IPS DF 19.7 (cell line): ENCODE results near the gene TBC1D10B.
"Not testable (repeated sequence)": the region's sequence is repeated elsewhere in the genome, so short reads cannot be mapped to it uniquely, and the experiment has no call there.

Source experiments
- DNase-seq: peaks from one replicate; pipeline ENCODE4 v3.0.0-alpha.2; 2013; ENCODE audit warnings: low read depth, low spot score

Gene TBC1D10B

DNA sequence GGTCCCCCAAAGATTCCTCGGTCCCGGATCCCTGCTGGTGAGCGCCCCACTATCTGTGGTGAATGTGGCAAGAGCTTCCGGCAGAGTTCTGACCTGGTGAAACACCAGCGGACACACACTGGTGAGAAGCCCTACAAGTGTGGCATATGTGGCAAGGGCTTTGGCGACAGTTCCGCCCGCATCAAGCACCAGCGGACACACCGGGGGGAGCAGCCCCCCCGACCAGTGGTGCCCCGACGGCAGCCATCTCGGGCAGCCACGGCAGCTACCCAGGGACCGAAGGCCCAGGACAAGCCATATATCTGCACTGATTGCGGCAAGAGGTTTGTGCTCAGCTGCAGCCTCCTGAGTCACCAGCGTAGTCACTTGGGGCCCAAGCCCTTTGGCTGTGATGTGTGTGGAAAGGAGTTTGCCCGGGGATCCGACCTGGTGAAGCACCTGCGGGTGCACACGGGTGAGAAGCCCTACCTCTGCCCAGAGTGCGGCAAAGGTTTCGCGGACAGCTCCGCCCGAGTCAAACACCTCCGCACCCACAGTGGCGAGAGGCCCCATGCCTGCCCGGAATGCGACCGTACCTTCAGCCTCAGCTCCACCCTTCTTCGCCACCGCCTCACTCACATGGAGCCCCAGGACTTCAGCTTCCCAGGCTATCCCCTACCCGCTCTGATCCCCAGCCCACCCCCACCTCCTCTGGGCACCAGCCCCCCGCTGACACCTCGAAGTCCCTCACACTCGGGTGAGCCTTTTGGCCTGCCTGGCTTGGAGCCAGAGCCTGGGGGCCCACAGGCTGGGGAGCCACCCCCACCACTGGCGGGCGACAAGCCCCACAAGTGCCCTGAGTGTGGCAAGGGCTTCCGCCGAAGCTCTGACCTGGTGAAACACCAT lies 27.7 kb upstream of the TBC1D10B start:
- no peak for DNase-seq

DNA sequence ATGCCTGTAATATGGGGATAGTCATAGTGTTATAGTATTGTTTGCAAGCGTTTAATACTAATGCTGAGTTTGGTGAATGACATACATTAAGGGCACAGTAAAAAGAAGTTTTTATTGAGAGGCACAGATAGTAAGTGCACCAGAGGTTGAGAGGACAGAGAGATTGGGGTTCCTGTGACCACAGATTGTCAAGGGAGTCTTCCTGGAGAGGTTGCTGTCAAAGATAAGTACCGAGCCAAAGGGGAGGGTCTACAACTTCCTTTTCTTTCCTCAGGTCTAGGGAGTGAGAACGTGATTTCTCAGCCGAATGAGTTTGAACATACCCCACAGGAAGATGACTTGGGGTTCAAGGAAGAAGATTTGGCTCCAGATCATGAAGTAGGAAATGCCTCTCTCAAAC lies 26.8 kb upstream of the TBC1D10B start:
- no peak for DNase-seq

DNA sequence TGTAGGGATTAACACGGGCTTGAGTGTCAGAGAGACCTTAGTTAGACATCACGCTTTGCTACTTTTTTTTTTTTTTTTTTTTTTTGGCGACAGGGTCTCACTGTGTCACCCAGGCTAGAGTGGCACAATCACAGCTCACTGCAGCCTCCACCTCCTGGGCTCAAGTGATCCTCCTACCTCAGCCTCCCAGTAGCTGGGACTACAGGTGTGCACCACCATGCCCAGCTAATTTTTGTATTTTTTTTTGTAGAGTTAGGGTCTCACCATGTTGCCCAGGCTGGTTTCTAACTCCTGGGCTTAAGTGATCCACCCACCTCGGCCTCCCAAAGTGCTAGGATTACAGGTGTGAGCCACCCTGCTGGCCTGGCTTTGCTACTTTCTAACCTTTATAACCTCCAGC lies 26.3 kb upstream of the TBC1D10B start:
- not testable (repeated sequence) for DNase-seq

- no peak for DNase-seq
These were observed 25.8 kb upstream of the TBC1D10B start for GRCh38 chr16:30395992-30396585.

GRCh38 chr16:30395155-30395991 lies 25.1 kb upstream of the TBC1D10B start, which contains the start of gene ZNF48:
ZNF48 (plus strand) TSS chr16:30395420; CDS start chr16:30395795, 375 bp downstream.
- DNase-seq: peak; percentile 77

- no peak for DNase-seq
These were observed 24.4 kb upstream of the TBC1D10B start for GRCh38 chr16:30394592-30395154.

DNA sequence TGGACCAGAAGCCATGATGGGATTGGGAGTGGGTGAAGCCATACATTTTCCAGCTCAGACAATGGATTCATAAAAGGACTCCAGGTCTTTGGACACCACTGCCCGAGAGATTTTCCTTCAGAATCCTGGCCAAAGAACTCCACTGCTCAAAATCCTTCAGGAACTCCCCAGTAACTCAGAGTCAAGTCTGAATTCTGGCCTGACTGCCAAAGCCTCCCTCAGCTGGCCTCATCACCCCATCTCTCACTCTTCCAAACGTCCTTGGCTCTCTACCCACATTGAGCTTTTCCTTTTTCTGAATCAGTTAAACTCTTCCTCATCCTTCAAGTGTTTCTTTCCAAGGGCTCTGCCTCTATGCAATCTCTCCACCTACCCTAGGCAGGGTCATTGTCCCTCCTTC lies 13.2 kb upstream of the TBC1D10B start:
- no peak for DNase-seq

DNA sequence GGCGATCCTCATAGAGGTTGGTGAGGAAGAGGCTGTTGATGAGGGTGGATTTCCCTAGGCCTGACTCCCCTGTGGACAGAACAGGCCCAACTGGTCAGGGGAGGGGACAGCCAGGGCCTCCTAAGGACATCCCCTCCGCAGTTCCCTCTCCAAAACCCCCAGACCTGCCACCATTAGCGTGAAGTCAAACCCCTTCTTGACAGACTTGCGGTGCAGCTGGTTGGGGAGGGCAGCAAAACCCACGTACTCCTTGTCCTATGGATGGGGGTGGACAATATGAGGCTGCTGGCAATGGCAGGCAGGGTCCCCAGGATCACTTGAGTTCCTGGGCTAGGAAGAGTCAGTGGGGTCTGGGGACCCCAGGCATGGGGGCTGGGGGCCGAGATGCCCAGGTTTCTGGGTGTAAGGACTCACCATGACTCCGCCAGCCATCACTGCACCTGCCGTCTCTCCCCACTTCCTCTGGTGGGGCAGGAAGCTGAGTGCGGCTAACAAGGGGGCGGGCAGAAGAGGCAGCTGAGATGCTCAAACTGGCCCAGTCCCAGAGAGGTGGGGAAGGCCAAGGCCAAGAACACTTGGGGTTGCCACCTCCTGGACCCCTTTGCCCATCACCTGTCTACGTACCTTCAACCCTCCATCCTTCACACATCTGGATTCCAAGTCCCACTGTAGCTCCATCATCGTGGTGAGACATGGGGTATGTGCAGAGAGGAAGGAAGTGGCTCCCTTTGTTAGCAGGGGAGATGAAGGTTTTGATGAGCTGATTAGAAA lies 12.0 kb upstream of the TBC1D10B start, which contains the start of gene SEPTIN1:
Gene SEPTIN1, minus strand, starts transcription at position 451 of the 771 bp plus-strand sequence. Its CDS starts 19 bp downstream, at position 432.
- no peak for DNase-seq

DNA sequence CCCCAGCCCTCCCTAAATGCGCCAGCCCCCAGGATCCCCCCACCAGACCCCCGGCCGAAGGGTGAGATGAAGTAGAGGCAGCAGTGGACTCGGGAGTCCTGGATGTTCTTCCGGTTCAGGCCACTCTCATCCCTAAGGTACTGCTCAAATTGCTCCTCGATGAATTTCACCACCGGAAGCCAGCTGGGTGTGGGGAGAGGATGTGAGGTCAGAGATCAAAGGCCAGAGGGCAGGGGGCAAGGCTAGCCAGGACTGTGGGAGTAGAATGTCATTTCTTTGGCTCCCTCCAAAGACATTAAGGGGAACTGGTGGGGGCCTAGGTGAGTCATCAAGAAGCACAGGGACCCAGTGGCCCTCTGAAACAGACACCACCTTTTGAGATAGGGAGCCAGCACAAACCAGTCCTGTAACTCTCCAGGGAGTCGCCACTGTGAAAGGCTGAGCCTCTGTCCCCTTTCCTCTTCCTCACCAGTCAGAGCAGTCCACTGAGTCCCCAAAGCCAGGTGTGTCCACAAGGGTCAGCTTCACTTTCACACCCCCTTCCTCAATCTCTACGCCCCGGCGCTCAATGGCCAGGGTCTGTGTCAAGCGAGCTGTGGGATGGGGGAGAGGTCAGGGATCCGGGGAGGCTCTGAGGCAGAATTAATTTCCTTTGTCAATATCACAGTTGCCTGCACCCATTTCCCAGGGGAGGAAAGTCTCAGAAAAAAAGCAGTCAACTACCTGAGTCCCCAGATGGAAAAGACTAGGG lies 11.2 kb upstream of the TBC1D10B start:
- DNase-seq: no peak

- DNase-seq: no peak
These were observed 10.5 kb upstream of the TBC1D10B start for GRCh38 chr16:30380803-30381208.

- DNase-seq: no peak
These were observed 9.9 kb upstream of the TBC1D10B start for GRCh38 chr16:30380072-30380802.

DNA sequence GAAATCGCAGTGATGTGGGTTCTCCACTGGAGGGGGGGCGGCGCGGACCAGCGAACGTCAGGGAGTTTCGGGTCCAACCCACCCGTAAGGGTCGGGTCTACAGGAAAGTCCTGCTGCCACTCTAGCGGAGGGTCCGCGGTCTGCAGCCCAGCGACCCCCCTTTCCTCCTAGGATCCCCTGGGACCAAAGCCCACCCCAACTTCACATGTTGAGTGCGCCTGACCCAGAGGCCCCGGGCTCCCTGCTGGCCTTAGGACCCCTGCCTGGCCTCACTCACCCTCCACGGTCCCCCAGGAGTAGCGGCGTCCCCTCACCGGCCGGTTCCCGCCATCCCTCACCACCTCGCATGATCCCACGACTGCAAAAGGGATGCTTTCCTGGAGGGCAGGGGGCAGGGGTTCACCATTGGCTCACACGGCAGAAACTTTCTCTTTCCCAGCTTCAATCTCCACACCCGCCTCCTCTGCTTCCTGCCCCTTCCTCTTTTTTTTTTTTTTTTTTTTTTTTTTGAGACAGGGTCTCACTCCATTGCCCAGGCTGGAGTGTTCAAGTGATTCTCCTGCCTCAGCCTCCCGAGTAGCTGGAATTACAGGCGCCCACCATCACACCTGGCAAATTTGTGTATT lies 9.0 kb upstream of the TBC1D10B start:
- DNase-seq: no peak

DNA sequence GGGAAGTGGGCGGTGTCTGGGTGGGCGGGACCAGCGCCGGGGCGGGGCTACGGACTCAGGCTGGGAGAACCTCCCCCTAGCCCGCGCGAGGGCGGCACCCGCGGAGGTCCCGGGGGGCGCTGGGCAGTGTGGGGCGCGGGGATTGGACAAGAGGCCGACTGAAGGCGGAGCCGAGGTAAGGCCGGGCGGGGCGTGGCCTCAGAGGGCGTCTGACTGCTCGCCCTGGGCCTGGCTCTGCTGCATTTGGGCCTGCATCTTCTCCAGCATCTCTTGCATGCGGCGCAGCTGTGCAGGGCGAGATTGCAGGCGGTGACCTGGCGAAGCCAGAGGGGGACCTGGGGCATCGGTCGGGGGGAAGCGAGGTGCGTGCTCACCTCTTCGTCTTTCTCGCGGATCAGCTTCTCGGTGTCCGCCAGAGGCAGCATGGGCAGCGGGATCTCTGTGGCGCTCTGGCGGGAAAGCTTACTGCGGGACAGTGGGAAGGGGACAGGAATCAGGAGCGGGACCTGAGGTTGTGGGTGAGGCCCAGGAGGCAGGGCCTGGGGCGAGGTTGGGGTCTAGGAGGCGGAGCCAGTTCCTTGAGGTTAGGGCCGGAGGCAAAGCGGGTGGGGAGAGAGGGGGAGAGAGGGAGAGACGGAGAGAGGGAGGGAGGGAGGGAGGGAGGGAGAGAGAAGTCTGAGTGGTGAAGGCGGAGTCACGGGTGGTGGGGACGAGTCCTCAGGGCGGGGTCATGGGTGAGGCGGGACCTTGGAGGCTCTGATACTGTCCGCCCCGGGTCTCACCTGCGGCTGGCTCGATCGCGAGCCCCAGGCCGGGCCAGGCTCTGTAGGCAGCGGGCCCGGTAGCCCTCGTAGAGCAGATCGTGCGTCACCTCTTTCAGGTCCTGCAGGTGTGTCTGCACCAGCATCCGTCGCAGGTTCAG lies 8.2 kb upstream of the TBC1D10B start:
- peak; percentile 76 for DNase-seq

DNA sequence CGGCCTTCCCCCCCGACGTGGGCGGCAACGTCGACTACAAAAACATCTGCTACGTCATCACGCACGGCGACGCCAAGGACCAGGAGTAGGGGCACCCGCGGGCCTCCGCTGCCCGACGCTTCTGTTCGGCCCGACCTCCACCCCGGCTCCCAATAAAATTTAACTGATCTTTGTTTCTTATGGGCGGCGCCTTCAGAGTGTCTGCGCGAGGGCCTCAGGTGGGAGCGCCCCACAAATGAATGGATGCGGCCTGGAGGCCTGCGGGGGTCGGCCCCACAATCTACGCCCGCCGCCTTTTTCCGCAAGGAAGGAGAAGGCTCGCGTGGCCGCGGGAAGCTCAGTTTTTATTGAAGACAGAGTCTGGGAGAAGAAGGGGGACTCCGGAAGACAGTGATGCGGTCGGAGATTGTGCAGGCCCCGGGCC lies 7.5 kb upstream of the TBC1D10B start:
- peak; percentile 84 for DNase-seq

DNA sequence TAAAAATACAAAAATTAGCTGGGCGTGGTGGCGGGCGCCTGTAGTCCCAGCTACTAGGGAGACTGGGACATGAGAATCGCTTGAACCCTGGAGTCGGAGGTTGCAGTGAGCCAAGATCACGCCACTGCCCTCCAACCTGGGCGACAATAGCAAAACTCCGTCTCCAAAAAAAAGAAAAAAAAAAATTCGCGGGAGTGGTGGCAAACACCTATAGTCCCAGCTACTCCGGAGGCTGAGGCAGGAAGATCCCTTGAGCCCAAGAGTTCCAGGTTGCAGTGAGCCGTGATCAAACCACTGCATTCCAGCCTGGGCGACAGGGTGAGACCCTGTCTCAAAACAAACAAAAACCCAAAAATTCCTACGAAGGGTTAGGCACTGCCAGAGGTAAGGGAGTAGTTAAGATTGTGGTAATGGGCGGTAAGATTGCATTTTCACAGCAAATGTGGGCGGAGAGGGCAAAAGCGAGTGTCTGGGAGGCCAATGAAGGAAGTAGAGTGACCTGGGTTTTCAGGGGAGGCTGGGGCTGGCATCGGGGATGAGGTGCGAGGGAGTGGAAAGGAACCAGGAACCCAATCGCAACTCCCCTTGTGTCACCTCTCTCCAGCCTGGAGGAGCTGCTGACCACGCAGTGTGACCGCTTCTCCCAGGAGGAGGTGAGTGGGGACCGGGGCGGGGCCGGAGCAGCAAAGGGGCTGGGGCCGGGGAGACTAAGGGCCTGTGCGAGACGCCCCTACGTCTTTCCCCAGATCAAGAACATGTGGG lies 6.9 kb upstream of the TBC1D10B start:
- no peak for DNase-seq

DNA sequence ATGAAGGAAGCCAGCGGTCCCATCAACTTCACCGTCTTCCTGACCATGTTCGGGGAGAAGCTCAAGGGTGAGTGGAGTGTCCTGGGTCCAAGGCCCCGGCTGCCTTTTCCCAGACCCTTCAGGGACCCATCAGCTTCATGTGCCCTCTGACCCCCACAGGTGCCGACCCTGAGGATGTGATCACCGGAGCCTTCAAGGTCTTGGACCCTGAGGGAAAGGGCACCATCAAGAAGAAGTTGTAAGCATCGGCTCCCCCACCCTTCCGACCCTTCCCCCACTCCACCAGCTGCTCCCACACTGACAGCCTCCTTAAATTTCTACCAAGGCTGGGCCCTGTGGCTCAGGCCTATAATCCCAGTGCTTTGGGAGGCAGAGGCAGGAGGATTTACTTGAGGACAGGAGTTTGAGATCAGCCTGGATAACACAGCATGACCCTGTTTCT lies 6.2 kb upstream of the TBC1D10B start:
- no peak for DNase-seq

- DNase-seq: no peak
These were observed 5.6 kb upstream of the TBC1D10B start for GRCh38 chr16:30375864-30376263.
